Measurements from ENCODE around the gene XPOT.

DNA sequence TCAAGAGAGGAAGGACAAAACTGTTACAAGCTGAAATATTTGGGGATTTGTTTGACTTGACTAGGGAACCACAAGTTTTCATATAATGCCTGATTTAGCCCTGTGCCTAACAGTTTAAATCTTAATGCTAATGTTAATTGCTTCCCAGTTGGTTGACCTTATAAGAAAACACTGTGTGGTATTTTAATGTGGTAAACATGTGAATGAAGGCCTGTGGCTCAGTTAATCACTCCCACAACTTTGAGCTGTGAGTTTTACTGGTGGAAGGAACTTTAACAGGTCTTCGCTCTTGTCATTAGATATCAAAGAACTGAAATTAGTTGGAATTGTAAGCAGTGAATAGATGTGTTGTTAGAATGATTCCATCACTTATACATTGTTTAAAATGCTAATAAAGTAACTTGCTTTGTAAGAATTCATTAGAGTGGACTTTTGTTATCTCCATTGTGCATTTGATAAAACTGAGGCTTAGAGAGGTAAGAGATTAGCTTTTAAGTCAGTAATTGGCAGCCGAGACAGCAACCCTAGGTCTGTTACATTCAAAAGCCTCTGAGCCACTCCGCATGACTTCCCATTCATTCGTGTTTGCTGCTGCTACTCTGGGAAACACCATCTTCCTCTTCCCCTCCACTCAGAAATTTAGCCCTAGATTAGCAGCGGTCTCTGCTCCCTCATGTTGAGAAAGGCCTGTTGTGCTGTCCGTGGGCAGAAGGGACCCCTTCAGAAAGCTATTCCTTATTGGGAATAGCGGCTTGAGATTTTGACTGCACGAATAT is 46.7 kb downstream of the XPOT start:
- no peak for TF ChIP-seq POLR2A (IDR thresholded peaks at IDR 0.05)
- TF ChIP-seq, protein P1, sequence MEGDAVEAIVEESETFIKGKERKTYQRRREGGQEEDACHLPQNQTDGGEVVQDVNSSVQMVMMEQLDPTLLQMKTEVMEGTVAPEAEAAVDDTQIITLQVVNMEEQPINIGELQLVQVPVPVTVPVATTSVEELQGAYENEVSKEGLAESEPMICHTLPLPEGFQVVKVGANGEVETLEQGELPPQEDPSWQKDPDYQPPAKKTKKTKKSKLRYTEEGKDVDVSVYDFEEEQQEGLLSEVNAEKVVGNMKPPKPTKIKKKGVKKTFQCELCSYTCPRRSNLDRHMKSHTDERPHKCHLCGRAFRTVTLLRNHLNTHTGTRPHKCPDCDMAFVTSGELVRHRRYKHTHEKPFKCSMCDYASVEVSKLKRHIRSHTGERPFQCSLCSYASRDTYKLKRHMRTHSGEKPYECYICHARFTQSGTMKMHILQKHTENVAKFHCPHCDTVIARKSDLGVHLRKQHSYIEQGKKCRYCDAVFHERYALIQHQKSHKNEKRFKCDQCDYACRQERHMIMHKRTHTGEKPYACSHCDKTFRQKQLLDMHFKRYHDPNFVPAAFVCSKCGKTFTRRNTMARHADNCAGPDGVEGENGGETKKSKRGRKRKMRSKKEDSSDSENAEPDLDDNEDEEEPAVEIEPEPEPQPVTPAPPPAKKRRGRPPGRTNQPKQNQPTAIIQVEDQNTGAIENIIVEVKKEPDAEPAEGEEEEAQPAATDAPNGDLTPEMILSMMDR (IDR thresholded peaks at IDR 0.05), result no peak

All from lower leg skin (tissue), 3 donors.